GM19467 (cell line): ENCODE measurements around the gene GAL3ST2.
"Not testable (repeated sequence)": the region's sequence is repeated elsewhere in the genome, so short reads cannot be mapped to it uniquely, and the experiment has no call there.

Experiments
- ATAC-seq: cut with Tn5 transposase; IDR thresholded peaks from one replicate; pipeline ENCODE4 v1.9.1; 2021; ENCODE audit warnings: mild to moderate bottlenecking, moderate library complexity; ENCODE audit not compliant: unreplicated experiment

Gene GAL3ST2

GRCh38 chr2:241746084-241746483 lies 30.5 kb upstream of the GAL3ST2 start:
- no peak for ATAC-seq

- no peak for ATAC-seq
These were observed 28.0 kb upstream of the GAL3ST2 start for GRCh38 chr2:241748468-241749256.

- ATAC-seq = no peak
These were observed 26.4 kb upstream of the GAL3ST2 start for GRCh38 chr2:241750076-241750840.

- no peak for ATAC-seq
These were observed 25.5 kb upstream of the GAL3ST2 start for GRCh38 chr2:241751152-241751551.

GRCh38 chr2:241751776-241752175 lies 24.8 kb upstream of the GAL3ST2 start:
- ATAC-seq = no peak

GRCh38 chr2:241752253-241752652 lies 24.4 kb upstream of the GAL3ST2 start:
- no peak for ATAC-seq

GRCh38 chr2:241752689-241753276 lies 23.8 kb upstream of the GAL3ST2 start:
- ATAC-seq = no peak

- no peak for ATAC-seq
These were observed 23.1 kb upstream of the GAL3ST2 start for GRCh38 chr2:241753493-241753892.

GRCh38 chr2:241754042-241754441 lies 22.6 kb upstream of the GAL3ST2 start:
- ATAC-seq = no peak

GRCh38 chr2:241755166-241755565 lies 21.5 kb upstream of the GAL3ST2 start:
- no peak for ATAC-seq

- no peak for ATAC-seq
These were observed 20.8 kb upstream of the GAL3ST2 start for GRCh38 chr2:241755777-241756176.

GRCh38 chr2:241759067-241759807 lies 17.4 kb upstream of the GAL3ST2 start:
- no peak for ATAC-seq

GRCh38 chr2:241759893-241760292 lies 16.7 kb upstream of the GAL3ST2 start:
- ATAC-seq = not testable (repeated sequence)

GRCh38 chr2:241760301-241760771 lies 16.3 kb upstream of the GAL3ST2 start:
- no peak for ATAC-seq

GRCh38 chr2:241762321-241762932 lies 14.2 kb upstream of the GAL3ST2 start:
- ATAC-seq = no peak

- ATAC-seq = no peak
These were observed 13.7 kb upstream of the GAL3ST2 start for GRCh38 chr2:241762933-241763369.

GRCh38 chr2:241763551-241764274 lies 12.9 kb upstream of the GAL3ST2 start:
- no peak for ATAC-seq

- no peak for ATAC-seq
These were observed 12.1 kb upstream of the GAL3ST2 start for GRCh38 chr2:241764275-241765241.
